AG08396 (cell line): ENCODE results near the gene RHEBL1.
A peak's percentile ranks its signal among the peaks of the same experiment; 100 is the strongest.

Experiments used
- DNase-seq: peaks from one replicate; pipeline ENCODE4 v3.0.0; 2012; ENCODE audit warnings: low spot score, mixed read lengths

Gene RHEBL1

DNA sequence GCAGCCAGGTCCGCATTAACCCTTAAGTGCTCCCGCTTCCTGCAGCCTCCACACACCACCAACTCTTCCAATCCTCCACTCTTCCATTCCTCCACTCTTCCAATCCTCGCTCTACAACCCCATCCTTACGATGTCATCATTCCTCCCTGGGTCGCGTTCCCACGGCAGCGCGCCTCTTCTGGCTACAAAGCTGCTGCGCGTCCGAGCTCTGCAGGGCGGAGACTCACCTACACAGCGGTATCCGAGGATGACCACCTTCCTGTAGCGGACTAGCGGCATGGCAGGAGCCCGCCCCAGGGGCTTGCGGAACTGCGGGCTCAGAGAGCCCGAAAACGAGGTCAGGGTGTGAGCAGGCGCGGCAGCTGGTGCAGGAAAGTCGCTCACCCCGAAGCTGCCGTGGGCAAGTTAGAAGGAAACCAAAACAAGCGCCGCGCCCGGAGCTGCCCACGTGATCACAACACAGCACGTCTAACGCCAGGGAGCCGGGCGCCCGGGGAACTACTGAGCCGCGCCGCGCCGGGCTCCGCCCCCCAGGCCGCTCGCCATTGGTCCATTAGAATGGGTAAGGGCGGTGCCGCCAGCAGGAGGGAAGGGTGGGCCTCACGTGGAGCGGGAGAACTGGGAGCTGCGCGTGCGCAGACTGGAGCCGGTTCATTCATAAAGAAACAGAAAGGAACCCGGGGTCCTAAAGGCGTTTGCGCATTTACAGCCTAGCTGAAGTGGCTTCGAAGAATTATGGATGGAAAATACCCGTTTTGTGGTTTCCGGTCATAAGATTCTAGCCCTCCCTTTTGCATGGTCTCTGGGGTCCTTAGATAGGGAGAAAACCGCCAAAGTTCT, at the start of gene RHEBL1:
Gene RHEBL1, minus strand, starts transcription at position 473 of the 840 bp plus-strand sequence. Its CDS starts 194 bp downstream, at position 279.
- DNase-seq = peak; percentile 98

DNA sequence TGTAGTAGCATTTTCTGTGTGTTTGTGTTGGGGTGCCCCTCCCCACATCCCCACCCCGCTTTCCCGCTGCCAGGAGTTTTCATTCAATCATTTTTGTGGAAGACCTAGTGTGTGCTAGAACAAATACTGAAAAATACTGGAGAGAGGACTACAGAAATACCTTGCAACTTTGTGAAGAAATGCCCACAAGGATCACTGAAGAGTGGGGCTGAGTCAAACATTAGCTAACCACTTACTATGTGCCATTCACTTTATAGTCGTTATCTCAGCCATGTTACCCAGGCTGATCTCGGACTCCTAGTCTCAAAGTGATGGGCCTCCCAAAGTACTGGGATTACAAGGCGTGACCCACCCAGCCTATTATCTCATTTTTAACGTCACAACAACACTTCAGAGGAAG, 41.4 kb upstream of the RHEBL1 start:
- DNase-seq = no peak

DNA sequence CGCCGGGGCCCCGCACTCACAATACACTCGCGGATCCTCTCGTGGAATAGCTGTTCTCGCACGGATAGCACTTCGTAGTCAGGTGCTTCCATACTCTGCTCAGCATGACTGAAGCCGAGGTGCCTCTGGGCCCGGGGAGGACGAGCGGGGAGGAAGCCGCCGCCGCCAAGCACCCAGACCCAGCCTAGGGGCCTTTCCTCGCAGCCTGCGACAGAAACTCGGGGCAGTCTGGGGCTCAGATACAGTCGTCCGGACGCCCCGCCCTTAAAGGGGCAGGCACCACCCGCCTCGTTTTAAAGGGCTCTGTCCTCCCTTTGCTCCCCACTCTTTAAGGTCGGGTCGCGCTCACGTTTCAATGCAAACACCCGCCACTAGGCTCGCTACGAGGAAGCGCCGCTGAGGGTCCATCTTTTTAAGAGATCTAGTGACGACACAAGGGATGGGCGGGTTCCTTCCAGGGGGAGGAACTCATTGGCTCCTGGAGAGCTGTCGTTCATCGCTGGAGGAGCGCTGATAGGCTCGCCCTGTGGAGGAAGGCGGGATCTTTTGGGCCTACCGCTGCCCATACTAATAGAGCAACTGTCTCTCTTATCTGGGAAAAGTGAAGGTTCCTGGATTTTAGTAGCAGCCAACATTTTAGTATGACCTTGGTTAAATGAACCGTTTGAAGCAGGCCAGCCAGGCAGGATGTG, 40.8 kb upstream of the RHEBL1 start, which contains the start of gene LMBR1L:
Gene LMBR1L, minus strand, starts transcription at position 384 of the 692 bp plus-strand sequence. Its CDS starts 292 bp downstream, at position 92.
- peak; percentile 98 for DNase-seq

- DNase-seq = peak; percentile 28
Observed at GRCh38 chr12:49109641-49110463, 40.1 kb upstream of the RHEBL1 start.

DNA sequence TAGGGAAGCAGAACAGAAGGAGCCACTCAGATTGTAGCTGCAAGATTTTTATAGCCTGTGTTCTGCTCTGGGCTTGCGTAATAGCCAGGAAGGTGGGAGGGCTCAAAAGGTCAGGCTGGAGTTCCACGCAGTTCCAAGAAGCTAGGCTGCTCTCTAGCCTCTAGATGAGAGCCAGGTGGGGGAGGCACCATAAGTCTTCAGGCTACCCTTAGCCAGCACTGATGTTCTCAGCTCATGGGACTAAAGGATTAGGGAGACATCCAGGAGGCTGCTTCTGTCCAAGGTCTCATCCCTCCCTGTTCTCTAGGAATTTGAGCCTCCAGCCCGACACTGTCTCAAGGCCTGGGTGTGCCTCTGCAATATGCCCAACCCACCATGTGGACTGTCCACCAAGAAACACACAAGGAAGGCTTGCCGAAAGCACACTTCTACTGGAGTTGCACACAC, 39.2 kb upstream of the RHEBL1 start:
- peak; percentile 48 for DNase-seq

DNA sequence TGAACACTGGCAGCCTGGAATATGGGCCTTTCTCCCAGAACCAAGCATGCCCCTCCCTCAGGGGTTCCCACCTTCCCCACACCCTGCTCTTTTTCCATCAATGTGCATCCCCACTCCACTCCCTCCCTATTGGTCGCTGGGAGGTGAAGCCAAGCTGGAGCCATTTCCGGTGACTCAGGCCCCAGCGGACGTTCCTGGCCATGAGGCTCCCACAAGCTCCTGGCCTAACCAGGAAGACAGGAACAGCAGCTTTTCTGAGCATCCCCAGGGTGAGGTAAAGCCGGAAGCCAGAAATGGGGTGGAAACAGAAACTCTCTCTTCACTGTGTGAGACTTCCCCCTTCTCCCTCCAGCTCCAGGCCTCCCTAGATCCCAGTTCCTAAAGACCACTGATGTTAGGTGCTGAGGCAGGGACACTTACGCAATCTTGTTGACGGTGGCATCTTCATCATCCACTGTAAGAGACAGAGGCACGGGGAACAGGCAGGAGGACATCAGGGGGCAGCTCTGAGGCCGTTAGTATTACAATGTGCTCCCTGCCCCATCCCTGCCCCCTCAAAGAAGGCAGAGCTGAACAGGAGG, 35.8 kb upstream of the RHEBL1 start:
- no peak for DNase-seq

DNA sequence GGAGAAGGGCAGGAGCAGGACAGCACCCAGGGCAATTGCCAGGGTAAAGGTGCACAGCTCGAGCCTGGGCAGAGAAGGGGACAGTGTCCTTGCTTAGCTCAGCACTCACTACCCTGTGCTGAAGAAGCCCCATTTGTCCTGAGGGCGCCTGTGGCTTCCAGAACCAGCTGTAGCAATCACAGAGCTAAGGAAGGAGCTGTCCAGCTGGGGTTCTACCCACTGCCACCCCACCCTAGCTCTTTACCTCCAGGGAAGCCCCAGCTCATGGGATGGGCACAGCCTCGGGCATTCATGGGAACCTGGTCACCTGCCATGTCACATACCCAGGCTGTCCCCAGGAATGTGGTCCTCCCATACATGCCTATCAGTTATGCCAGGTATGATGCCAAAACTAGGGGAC, 35.0 kb upstream of the RHEBL1 start:
- no peak for DNase-seq

DNA sequence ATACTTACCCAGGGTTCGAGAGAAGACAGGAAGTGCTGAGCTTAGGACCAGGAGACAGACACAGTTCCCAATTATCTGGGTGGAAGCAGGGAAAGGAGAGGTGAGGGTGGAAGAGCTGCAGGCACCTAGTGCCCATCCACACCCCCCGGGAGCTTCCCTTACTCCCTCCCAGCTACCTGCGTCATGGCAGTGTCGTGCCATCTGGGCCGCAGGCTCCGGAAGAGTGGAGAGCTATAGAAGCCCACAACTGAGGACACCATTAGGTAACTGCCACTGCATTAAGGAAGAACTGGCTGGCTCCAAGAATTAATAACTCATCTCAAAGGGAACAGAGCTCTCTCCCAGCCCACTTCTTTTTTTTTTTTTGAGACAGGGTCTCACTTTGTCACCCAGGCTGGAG, 30.6 kb upstream of the RHEBL1 start:
- DNase-seq = no peak

- DNase-seq = no peak
Observed at GRCh38 chr12:49098703-49099102, 28.9 kb upstream of the RHEBL1 start.

DNA sequence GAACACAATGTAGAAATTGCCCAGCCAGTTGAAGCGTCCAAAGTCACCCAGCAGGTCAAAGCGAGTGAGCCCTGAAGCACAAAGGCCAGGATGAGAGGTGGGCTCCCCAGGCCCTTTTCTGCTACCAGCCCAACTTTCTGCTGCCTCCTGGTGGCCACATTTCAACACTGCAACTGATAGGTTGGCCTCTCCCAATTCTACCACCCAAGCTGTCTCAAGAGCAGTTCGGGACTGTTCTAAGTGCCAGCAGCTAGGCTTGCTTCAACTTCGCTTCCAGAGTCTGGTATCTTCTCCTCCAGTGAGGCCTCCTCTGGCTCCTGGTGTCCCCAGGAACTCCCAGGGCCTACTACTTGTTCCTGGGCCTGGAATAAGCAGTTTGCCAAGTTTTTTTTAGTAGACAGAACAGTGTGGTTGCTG, 28.3 kb upstream of the RHEBL1 start:
- peak; percentile 70 for DNase-seq

DNA sequence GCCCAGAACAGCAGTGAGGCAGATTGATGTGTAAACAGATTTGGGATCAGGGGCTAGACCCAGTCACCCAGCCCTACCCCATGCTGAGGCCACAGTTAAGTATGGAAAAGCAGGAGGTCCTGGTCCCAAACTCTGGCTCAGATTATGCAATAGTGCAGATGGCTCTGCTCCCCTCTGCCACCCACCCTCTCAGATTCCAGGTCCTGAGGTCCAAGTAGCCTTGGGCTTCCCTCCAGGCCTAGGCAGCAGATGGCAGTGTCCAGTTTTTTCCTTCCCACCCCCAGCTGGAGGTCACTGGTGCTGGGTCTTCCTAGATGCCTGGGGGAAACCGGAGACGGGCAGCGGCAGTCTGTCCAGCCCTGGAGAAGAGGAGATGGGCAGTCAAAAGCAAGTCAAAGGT, 27.6 kb upstream of the RHEBL1 start:
- no peak for DNase-seq

DNA sequence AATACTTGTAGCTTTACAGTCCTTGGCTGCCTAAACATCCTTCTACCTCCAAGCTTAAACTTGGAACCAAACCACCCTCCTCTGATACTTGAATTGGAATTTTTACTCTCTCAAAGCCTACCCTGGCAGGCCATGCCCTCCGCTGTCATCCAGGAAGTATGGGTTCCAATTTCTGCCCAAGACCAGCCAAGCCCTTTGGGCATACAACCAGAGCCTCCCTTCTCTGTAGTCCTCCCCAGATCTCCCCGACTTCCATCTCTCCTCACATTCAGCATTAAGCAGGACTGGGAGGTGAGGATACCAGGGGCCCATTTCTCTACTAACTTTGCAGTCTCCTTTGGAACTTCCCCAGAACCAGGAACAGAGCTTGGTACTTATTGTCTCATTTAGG, 25.2 kb upstream of the RHEBL1 start:
- no peak for DNase-seq

DNA sequence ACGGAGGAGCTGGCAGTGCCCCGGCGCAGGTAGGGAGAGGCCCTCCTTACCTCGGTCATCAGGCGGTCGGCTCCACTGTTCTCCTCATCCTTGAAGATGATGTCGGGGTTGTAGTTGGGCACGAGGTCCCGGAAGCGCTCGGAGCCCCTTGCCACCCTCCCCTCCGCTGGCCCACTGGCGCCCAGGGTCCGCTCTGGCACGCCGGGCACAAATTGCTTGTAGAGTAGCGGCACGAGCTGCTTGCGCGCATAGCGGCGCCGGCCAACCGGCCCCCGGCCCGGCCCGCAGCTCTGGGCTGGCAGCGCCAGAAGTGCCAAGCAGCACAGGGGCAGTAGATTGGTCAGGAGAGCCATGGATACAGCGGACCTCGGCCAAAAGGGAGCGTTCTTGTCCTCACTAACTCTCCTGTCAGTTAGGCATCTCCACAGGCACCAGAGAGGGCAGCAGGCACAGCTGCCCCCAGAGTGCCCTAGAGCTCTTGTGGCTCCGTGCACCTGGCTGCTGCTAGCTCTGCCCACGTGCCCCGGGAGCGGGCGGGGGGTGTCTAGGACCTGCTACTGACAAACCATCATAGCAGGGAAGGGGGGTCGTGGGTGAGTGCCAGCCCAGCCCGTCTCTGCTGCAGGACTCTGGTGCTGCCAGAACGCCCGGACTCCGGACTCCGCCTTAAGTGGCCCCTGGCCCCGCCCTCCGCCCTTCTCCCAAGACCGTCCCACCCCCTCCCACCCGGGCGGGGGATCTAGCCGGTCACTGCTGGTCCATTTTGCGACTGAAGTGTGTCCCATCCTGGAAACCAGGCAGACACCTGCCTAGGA, 24.6 kb upstream of the RHEBL1 start, which contains the start of gene DHH:
Gene DHH, minus strand, starts transcription at position 642 of the 815 bp plus-strand sequence. Its CDS starts 289 bp downstream, at position 353.
- peak; percentile 39 for DNase-seq

- no peak for DNase-seq
Observed at GRCh38 chr12:49093792-49094159, 24.0 kb upstream of the RHEBL1 start.

- no peak for DNase-seq
Observed at GRCh38 chr12:49092816-49093406, 23.1 kb upstream of the RHEBL1 start.

DNA sequence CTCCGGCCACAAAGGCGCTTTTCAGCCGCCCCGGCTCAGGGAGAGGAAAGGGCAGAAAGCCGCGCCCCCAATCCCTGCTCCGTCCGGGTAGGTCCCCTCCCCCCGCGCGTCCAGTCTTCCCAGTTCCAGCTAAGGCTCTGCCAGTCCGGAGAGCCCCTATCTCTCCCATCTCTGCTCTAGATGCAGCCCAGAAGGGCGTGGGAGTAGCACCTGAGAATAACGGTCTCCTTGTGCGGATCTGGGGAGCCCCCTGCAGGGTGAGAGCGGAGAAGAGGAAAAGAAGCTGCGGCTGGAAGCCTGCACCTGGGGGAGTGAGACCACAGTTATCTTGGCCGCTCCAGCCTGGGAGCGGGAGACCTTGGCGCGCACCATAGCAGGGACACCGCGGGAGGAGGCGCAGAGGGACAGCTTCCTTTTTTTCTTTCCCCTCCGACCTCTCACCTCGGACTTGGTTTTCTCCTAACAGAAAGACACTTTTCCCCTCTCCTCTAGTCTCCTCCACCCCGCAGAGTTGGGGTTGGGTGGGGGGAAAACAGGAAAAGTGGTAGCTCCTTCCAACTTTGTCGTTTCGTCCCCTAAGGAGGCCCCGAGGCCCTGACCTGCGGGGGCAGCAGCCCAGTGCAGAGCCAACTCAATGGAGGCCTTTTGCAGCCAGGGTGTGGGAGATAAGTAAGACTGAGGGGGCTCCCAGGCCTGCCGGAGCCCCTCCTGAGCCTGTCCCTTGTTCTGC, 22.5 kb upstream of the RHEBL1 start:
- DNase-seq = peak; percentile 70

GRCh38 chr12:49091836-49092085, 22.0 kb upstream of the RHEBL1 start:
- no peak for DNase-seq

GRCh38 chr12:49091056-49091835, 21.5 kb upstream of the RHEBL1 start:
- DNase-seq = no peak
